Urinary bladder (tissue), 4 donors: ENCODE measurements around the gene PHF23. TPM values are rescaled to one million over a fixed set of nuclear protein-coding genes. Genes with fewer than 3 reads are reported as not detected.

Experiments
- DNase-seq: peaks from one replicate; pipeline ENCODE4 v3.0.0-alpha.2; 2015; ENCODE audit errors: extremely low spot score
- H3K27ac ChIP-seq: one replicate; pipeline ENCODE4 v1.5.1; 2013; ENCODE audit warnings: low read depth, mild to moderate bottlenecking, moderate library complexity
- H3K36me3 ChIP-seq: one replicate; pipeline ENCODE4 v1.6.1; 2013; ENCODE audit warnings: mild to moderate bottlenecking, moderate library complexity; ENCODE audit not compliant: insufficient read depth
- H3K4me1 ChIP-seq: one replicate; pipeline ENCODE4 v1.6.1; 2013; ENCODE audit warnings: mild to moderate bottlenecking, moderate library complexity; ENCODE audit not compliant: insufficient read depth
- H3K4me3 ChIP-seq: one replicate; pipeline ENCODE4 v1.5.1; 2013; ENCODE audit warnings: low read depth, low read length
- WGBS: extraction: QIAGEN DNeasy Blood & Tissue Kit; methylation state at CpG from one replicate; pipeline ENCODE4 v1.1.7; 2013; 5-methylcytosine and 5-hydroxymethylcytosine counted together
- polyA plus RNA-seq: library from polyadenylated mRNA; stranded (reverse); fragments of 200-250 nt; gene quantifications from one replicate; pipeline ENCODE4 v1.2.3, GENCODE V29; 2013
- total RNA-seq: library from RNA; depleted of rRNA; stranded (reverse); fragments of >200 nt; gene quantifications from one replicate; pipeline ENCODE4 v1.2.3, GENCODE V29; 2014
- donor health status: healthy with polysubstance abuse.
- donor health status: healthy.

PHF23 gene
- total and polyA plus RNA-seq, 2 donors = 18.8 to 39.0 TPM

DNA sequence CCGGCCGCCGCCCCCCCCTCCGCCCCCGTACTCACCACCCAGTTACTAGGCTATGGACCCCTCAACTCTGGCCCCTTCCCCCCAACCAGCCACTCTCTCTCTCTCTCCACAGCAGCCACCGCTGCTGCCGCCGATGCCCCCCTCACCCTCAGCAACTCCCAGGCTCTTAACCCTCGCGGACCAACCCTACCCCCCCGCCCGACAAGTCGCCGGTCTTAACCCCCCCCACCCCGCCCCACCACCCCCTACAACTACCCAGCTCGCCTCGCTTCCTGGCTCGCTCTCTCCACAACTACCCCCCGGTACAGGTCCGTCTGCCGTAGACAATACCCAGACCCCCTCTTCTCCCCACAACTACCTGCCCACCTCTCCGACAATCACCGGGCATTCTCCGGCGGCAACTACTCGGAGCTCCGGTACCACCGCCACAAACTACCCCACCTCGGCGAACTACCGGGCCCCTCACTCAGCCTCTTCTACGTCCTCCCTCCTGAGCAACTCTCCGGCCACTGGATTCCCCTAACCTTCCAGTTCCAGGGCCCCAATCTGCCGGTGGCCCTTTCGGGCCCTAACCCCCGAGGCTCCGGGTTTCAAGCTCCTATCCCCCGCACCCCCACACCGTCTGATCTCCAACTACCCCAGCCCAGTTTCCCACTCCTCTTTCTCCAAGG lies 702 bp downstream of the PHF23 start:
- H3K27ac ChIP-seq = peak overlapping the region; percentile 97
- H3K36me3 ChIP-seq = no peaks in the 10 kb centered on the region
- WGBS = 1% methylated on average over 39 of the region's 39 CpGs
- H3K4me1 ChIP-seq = no peaks in the 10 kb centered on the region
- peak overlapping the region; percentile 92 for H3K4me3 ChIP-seq
- DNase-seq = no peak

DNA sequence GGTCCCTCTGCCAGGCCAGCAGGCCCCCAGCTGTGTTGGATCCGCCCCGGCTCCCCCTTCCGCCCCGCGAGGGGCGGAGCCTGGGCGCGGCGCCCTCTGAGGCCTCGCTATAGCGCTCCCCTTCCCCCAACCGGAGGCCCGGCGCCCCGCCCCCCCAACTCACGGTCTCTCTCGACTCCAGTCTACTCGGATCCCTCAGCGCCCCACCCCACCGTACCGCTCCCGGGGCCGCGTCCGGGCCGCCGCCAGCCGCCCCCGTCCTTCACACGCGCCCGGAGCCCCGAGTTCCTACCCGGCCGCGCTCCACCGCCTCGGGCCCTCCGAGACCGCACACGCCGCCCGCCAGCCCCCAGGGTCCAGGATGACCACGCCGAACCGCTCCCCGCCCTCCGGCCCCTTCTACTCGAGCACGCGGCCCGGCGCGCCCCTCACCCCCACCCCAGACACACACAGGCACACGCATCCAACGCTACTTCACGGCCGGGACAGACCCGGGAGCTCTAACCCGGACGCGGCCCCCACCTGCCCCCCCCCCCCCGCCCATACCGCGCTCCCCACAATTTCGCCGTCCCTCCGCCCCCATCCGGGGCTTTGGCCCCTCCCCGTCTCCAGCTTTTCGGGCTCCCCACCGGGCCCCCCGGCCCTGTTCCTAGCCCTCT lies 1.4 kb downstream of the PHF23 start:
- no peaks in the 10 kb centered on the region for H3K36me3 ChIP-seq
- H3K4me3 ChIP-seq = peak overlapping the region; percentile 92
- 1% methylated on average over 73 of the region's 73 CpGs for WGBS
- peak overlapping the region; percentile 97 for H3K27ac ChIP-seq
- no peak for DNase-seq
- no peaks in the 10 kb centered on the region for H3K4me1 ChIP-seq

DNA sequence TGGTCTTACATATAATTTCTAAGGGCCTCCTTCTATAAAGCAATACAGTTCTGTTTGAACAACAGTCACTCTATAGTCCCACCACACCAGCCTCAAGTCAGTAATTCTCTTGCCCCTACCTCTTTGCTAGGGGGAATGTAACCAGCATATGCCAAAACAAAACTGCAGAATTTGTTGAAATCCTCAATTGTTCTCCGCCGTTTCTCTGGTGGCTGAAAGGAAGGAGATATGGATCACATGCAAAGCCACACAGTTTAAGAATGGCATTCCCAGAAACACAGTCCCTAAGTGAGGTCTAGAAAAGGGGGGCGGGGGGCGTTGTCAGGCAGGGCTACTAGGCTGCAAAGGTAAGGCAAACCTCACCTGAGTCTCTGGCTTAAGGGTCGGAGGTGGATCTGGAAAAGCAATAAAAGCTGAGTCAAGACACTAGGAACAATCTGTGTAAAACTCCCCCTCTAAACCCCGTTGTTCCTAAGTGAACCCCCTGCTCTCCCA lies 1.9 kb downstream of the PHF23 start:
- no peaks in the 10 kb centered on the region for H3K4me1 ChIP-seq
- 32% methylated on average over 6 of the region's 6 CpGs for WGBS
- peak overlapping the region; percentile 97 for H3K27ac ChIP-seq
- no peaks in the 10 kb centered on the region for H3K36me3 ChIP-seq
- DNase-seq = no peak
- H3K4me3 ChIP-seq = peak overlapping the region; percentile 92

DNA sequence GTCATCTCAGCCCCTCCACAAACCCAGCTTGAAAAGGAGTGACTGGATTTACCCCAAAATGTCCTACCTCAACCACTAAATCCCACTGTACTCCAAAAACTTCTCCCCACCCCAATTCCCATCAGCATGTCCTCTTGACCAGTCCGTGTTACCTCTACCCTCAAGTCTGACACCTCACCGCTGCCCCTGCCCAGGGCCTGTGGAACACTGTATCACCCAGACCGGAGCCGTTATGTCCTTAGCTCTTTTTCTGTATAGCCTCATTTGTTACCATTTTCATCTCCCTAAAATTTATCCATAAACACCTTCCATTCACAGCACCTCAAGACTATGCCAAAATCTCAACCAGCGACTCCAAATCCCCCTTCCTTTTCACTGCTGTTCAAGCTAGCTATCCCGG lies 2.4 kb downstream of the PHF23 start:
- no peak for DNase-seq
- Histone ChIP-seq H3K4me1 (no peaks in the 10 kb centered on the region), H3K36me3 (no peaks in the 10 kb centered on the region), H3K4me3 (no peak overlapping the region), H3K27ac (no peak overlapping the region)
- 85% methylated on average over 6 of the region's 6 CpGs for WGBS

DNA sequence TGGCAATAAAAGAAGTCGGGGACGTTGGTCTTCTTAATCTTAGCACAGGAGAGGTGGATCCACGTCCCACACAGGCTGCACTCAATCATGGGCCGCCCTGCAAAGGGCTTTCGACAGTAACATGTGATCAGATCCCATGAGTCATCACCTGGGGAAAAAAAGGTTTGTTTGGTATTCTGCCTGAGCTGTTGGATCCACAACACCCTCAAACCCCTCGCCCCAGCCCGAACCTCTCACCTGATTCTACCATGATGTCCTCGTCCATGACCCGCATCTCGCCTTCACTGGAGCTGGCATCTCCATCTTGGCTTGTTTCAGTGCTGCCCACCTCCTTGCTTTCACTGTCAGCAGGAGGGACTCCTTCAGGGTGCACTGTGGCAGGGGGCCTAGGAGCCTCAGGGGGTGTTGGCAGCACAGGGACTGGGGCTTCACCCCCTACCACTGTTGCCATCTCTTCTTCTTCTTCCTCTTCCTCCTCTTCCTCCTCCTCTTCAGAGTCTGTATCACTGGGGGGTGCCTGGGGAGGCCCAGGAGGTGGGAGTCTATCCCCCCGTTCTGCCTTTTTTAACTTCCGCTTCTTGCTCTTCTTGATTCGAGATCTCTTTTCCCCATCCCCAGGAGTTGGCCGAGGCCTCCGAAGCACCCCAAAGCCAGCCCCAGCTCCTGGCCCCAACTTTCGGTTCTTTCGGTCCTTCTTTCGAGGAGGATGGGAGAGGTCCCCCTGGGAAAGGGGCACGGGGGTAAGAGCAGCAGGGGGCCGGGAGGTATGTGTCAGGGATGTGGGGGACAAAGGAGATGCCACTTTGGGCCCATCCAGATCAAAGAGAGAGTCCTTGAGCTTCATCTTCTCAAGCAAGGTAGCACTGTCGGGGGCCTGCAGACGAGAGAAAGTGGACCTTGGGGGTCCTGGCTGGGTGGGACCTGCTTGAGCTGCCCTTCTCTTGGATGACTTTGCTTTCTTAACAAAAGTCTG lies 3.3 kb downstream of the PHF23 start:
- Histone ChIP-seq H3K36me3 (no peaks in the 10 kb centered on the region), H3K4me1 (no peaks in the 10 kb centered on the region), H3K4me3 (no peak overlapping the region), H3K27ac (no peak overlapping the region)
- DNase-seq = no peak
- WGBS = 83% methylated on average over 22 of the region's 22 CpGs

DNA sequence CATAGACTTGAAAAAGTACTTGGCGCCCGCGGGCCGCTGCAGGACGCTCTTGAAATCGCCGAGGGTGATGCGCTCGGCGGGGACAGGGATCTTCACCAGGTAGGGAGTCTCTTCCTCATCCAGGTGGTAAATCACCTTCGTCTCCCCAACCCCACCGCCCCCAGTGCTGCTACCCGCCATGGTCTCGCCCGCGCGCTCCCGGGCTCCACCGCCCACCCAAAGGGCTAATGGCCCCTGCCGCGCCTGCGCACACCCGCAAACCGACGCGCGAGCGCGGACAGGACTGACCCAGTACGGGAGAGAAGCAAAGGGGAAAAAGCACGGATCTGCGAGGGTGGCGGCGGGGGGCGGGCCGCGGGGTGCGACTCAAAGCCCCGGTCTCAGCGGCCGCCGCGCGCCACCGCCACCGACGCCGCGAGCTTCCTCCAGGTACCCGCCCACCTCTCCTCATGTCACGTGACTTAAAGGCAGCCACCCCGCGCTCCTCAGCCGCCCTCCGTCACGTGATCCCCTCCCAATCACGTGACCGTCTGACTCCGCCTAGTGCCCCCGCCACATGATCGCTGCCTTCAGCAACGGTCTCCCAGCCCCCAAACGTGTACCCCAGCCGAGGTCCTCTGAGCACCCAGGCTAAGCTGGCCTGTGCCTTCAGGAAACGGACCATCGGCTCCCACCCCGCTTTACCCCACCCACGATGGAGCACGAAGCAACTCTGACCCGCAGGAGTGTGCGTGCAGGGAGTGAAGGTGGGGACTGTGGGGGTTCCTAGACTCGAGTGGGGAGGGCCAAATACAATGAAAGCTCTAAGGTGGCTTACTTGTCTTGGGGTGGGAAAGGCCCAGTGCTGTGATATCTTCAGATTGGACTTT lies 4.9 kb downstream of the PHF23 start, which contains the start of gene DVL2:
TSS of gene DVL2 (minus strand) at position 435 of the 869 bp plus-strand sequence. CDS start at position 180, 255 bp downstream.
- Histone ChIP-seq H3K4me1 (no peaks in the 10 kb centered on the region), H3K4me3 (peak within 1 kb of the TSS; percentile 81), H3K36me3 (peaks cover 4% of the 10 kb centered on the region), H3K27ac (peak within 1 kb of the TSS; percentile 90)
- under 1% methylated on average over 72 of the region's 72 CpGs for WGBS
- peak; percentile 84 for DNase-seq

DNA sequence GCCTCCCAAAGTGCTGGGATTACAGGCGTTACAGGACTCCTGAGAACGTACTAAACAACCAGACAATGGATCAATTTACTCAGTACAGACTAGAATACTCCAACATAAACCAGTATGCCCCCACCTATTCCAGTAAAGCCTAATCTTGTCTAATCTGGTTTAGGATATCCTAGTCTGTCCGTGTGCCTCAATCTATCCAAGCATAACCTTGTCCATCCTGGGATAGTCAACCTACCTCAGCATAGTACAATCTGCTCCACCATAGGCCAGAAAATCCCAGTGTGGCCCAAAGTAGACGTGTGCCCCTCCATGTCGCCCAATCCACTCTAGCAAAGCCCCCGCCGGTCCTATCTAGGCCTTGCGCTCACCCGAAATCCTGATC lies 5.6 kb downstream of the PHF23 start:
- Histone ChIP-seq H3K4me1 (no peaks in the 10 kb centered on the region), H3K27ac (peak overlapping the region; percentile 90), H3K36me3 (peaks cover 7% of the 10 kb centered on the region), H3K4me3 (peak overlapping the region; percentile 81)
- no peak for DNase-seq
- WGBS = 2% methylated on average over 9 of the region's 9 CpGs

DNA sequence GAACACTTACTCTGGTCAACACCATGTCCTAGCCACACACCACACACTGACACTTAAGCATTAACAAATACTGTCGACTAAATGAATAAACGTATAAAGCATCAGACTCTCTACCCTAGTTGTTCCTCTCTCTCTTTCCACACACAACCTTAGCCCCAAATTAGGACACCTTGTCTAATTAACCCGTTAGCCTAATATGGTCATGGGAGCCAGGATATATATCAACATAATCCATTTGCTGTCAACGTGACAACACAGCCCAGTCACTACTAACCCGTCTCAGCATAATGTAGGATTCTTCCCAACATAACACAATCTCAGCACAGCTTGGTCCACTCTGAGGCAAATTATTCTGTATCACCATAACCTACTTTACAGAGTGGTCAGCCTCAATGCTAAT lies 7.1 kb downstream of the PHF23 start:
- Histone ChIP-seq H3K27ac (no peak overlapping the region), H3K4me1 (no peaks in the 10 kb centered on the region), H3K4me3 (no peak overlapping the region), H3K36me3 (peaks cover 7% of the 10 kb centered on the region)
- no peak for DNase-seq
- 73% methylated on average over 5 of the region's 5 CpGs for WGBS

DNA sequence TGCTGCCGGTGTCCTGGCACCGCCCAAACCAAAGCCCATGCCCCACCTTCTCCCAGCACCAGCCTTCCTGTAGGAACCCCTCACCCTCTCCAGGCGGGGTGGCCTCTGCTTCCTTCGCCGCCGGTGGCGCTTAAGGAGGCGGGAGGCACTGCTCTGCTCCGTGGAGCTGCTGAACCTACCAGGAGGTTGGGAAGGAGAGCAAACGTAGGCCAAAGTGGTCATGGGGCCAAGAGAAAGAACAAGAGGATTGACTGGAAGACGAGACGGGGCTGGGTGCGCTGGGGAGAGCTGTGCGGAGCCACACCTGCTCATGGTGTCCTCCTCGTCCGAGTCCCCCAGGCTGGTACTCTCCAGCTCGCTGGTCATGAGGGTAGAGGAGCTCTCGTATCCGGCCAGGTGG lies 9.8 kb downstream of the PHF23 start:
- H3K36me3 ChIP-seq = peaks cover 7% of the 10 kb centered on the region
- no peak overlapping the region for H3K27ac ChIP-seq
- no peak overlapping the region for H3K4me3 ChIP-seq
- DNase-seq = no peak
- H3K4me1 ChIP-seq = no peaks in the 10 kb centered on the region
- 94% methylated on average over 19 of the region's 19 CpGs for WGBS

DNA sequence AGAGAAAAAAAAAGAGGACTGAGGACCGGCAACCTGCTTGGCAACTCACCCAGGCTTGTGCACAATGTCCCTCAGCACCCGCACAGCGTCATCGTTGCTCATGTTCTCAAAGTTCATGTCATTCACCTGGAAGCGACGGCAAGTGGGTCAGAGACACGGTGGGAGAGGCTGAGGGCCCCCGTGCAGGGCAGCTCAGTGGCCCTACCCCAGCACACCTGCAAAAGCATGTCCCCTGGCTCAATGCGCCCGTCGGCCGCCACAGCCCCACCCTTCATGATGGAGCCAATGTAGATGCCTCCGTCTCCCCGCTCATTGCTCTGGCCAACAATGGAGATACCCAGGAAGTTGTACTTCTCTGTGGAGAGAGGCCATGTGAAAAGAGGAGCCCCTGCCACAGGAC lies 10.3 kb downstream of the PHF23 start:
- no peak overlapping the region for H3K4me3 ChIP-seq
- H3K4me1 ChIP-seq = no peaks in the 10 kb centered on the region
- DNase-seq = no peak
- H3K27ac ChIP-seq = no peak overlapping the region
- 90% methylated on average over 14 of the region's 14 CpGs for WGBS
- peaks cover 7% of the 10 kb centered on the region for H3K36me3 ChIP-seq

DNA sequence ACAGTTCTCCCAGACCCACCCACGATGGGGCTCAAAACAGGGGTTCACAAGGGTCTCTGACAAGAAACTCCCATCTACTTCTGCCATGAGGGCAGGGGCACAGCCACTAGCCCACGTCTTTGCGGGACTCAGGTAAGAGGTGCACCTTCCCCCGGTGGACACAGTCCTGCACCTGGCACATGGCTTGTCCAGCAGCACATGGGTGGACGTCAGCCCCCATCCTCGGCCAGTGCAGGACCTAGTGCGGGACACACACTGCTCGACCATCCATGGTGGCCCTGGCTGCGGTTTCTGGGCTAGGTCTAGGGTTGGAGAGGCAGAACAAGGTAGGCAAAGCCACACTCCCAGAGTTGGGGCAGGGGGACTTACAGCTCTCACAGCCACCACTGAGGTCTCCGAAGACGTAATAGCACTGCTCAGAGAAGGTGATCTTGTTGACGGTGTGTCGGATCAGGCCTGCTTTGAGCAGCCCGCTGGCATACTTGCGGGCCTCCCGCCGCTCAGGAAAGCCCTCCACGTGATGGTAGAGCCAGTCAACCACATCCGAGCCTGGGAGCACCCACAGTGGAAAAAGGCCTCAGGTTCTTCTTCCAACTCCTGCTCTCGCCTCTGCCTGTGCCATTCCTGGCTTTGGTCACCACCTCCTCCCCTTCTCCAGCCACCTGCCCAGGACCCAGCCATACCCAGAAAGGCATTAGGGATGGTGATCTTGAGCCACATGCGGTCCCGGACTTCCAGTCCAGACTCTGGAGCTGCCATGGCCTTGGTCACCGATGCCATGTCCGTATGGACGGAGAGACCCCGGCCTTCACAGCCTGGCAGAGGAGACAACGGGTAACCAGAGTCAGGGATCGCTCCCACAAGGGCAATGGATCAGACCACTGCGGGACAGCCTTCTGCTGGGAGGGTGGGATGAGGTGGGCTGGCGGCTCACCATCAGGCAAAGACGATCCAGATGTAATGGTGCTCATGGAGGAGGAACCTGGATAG lies 12.2 kb downstream of the PHF23 start:
- no peak overlapping the region for H3K4me3 ChIP-seq
- 92% methylated on average over 31 of the region's 31 CpGs for WGBS
- DNase-seq = no peak
- H3K4me1 ChIP-seq = no peaks in the 10 kb centered on the region
- no peak overlapping the region for H3K27ac ChIP-seq
- peaks cover 7% of the 10 kb centered on the region for H3K36me3 ChIP-seq
